Loucy (cell line): ENCODE measurements around the gene ITCH.

Source experiments
- EZH2phosphoT487 ChIP-seq: fragments of 200-600 bp; IDR thresholded peaks from 2 replicates; pipeline ENCODE4 v1.6.1; 2018; ENCODE audit warnings: antibody characterized with exemption, mild to moderate bottlenecking, moderate library complexity, borderline replicate concordance
- TF ChIP-seq, protein P1 (sequence below): fragments of 200-600 bp; sonication (generic); conservative IDR thresholded peaks from 2 replicates; pipeline ENCODE4 v1.5.1; 2014; ENCODE audit warnings: mild to moderate bottlenecking, antibody characterized with exemption, low read length

DNA sequence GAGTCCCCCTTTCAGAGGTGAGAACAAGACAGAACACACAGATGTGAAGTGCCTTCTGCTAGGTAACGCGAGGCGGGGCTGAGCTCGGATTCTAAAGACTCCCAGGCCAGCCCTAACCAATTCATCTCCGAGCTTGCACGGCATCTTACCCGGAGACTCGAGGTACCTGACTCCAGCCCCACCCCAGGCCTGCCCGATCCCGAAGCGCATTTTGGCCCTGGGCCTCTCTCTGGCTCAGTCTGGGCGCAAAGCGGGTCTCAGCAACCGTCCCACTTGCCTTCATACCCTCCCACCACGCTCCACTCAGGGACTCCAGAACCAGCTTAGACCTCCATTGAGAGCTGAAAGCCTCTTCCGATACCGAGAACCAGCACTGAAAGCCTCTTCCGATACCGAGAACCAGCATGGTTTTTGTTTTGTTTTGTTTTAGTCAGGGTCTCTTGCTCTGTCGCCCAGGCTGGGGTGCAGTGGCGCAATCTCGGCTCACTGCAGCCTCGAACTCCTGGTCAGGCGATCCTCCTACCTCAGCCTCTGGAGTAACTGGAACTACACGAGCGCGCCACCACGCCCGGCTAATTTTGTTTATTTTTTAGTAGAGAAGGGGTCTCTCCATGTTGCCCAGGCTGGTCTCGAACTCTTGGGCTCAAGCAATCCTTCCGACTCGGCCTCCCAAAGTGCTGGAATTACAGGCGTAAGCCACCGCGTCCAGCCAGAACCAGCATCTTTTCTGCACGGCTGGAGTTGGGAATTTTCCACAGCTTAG, 152.6 kb downstream of the ITCH start:
- TF ChIP-seq, protein P1, sequence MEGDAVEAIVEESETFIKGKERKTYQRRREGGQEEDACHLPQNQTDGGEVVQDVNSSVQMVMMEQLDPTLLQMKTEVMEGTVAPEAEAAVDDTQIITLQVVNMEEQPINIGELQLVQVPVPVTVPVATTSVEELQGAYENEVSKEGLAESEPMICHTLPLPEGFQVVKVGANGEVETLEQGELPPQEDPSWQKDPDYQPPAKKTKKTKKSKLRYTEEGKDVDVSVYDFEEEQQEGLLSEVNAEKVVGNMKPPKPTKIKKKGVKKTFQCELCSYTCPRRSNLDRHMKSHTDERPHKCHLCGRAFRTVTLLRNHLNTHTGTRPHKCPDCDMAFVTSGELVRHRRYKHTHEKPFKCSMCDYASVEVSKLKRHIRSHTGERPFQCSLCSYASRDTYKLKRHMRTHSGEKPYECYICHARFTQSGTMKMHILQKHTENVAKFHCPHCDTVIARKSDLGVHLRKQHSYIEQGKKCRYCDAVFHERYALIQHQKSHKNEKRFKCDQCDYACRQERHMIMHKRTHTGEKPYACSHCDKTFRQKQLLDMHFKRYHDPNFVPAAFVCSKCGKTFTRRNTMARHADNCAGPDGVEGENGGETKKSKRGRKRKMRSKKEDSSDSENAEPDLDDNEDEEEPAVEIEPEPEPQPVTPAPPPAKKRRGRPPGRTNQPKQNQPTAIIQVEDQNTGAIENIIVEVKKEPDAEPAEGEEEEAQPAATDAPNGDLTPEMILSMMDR, result no peak
- TF ChIP-seq EZH2phosphoT487, result no peak
